ENCODE data around the gene FABP7. TPM values are rescaled to one million over a fixed set of nuclear protein-coding genes. Genes with fewer than 3 reads are reported as not detected.

Gene FABP7
- total RNA-seq, 2 experiments from 2014 or later, result not detected

DNA sequence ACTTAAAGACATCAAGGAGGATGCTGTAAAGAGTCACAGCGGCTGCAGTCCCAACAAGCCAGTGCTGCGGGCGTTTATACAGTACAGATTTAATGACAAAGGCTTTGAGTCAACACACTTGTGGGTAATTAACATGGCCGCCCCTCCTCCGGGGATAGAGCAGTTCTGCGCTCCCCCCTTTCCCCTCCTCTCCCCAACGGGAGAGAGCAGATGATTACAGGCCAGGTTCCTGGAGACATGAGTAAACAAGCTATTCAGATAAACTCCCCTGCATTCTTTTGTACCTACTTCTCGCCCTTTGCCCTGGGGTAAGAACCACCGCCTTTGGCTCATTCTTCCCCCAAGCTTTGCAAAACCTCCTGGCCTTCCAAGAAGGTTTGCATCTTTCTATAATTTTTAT, 23.6 kb upstream of the FABP7 start:
- no peaks in the 10 kb centered on the region for H4K20me1 ChIP-seq (ENCODE audit: insufficient read depth, low read length)
- H3K9me2 ChIP-seq (ENCODE audit: insufficient read depth, low read length), result no peaks in the 10 kb centered on the region
- no peak overlapping the region for H2AFZ ChIP-seq (ENCODE audit: low read length)
- no peaks in the 10 kb centered on the region for H3K36me3 ChIP-seq (ENCODE audit: insufficient read depth, low read length)
- no peak for DNase-seq (ENCODE audit: low spot score)
- no peaks in the 10 kb centered on the region for H3K9me3 ChIP-seq (ENCODE audit: low read length)
- no peak overlapping the region for H3K4me3 ChIP-seq (ENCODE audit: low read depth, low read length, poor library complexity, severe bottlenecking)
- no peak overlapping the region for H3K4me2 ChIP-seq (ENCODE audit: low read length)
- ChIA-PET CTCF (ENCODE audit: unreplicated experiment) (no interaction called here), POLR2A (no interaction called here)
- intact Hi-C loops (cut with micrococcal nuclease; ENCODE audit: unreplicated experiment), result no loop called here
- no peak for TF ChIP-seq EZH2phosphoT487 (IDR thresholded peaks at IDR 0.05; ENCODE audit: borderline replicate concordance, low read depth, low read length)
- TF ChIP-seq, protein P1, sequence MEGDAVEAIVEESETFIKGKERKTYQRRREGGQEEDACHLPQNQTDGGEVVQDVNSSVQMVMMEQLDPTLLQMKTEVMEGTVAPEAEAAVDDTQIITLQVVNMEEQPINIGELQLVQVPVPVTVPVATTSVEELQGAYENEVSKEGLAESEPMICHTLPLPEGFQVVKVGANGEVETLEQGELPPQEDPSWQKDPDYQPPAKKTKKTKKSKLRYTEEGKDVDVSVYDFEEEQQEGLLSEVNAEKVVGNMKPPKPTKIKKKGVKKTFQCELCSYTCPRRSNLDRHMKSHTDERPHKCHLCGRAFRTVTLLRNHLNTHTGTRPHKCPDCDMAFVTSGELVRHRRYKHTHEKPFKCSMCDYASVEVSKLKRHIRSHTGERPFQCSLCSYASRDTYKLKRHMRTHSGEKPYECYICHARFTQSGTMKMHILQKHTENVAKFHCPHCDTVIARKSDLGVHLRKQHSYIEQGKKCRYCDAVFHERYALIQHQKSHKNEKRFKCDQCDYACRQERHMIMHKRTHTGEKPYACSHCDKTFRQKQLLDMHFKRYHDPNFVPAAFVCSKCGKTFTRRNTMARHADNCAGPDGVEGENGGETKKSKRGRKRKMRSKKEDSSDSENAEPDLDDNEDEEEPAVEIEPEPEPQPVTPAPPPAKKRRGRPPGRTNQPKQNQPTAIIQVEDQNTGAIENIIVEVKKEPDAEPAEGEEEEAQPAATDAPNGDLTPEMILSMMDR (conservative IDR thresholded peaks at IDR 0.05; ENCODE audit: low read length), result no peak
- no peak overlapping the region for H3K27ac ChIP-seq (ENCODE audit: low read depth, low read length, poor library complexity, severe bottlenecking)
- no peaks in the 10 kb centered on the region for H3K79me2 ChIP-seq (ENCODE audit: insufficient read depth, low read depth, low read length)
- no TSS peak for BruUV-seq (replicated peaks)
- H3K4me1 ChIP-seq (ENCODE audit: insufficient read depth, low read length, poor library complexity, severe bottlenecking), result no peaks in the 10 kb centered on the region

DNA sequence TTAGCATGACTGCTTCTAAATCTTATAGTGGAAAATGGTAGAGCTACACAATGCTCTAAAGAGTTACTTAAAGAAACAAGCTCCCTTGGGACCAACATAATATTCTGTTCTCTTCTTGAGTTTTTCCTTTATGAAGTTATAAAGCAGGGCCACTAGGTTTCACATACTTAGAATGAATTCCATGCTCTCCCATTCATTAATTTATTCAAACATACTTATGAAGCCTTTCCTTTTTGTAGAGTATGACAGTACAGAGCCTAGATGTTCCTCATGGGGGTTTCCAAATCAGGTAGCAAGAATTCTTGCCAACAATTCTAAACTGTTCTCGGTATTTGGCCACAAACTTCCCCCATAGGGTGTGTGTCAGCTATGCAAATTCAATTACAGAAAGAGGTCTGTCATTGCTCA, 20.6 kb upstream of the FABP7 start:
- Histone ChIP-seq H3K79me2 (ENCODE audit: insufficient read depth, low read depth, low read length) (no peaks in the 10 kb centered on the region), H3K4me3 (ENCODE audit: low read depth, low read length, poor library complexity, severe bottlenecking) (no peak overlapping the region), H2AFZ (ENCODE audit: low read length) (no peak overlapping the region), H3K4me2 (ENCODE audit: low read length) (no peak overlapping the region), H3K9me2 (ENCODE audit: insufficient read depth, low read length) (no peaks in the 10 kb centered on the region), H3K4me1 (ENCODE audit: insufficient read depth, low read length, poor library complexity, severe bottlenecking) (no peaks in the 10 kb centered on the region), H4K20me1 (ENCODE audit: insufficient read depth, low read length) (no peaks in the 10 kb centered on the region), H3K27ac (ENCODE audit: low read depth, low read length, poor library complexity, severe bottlenecking) (no peak overlapping the region), H3K9me3 (ENCODE audit: low read length) (no peaks in the 10 kb centered on the region), H3K36me3 (ENCODE audit: insufficient read depth, low read length) (no peaks in the 10 kb centered on the region)
- CTCF ChIA-PET (ENCODE audit: unreplicated experiment), result no interaction called here
- no TSS peak for BruUV-seq (replicated peaks)
- DNase-seq (ENCODE audit: low spot score), result no peak
- TF ChIP-seq EZH2phosphoT487 (IDR thresholded peaks at IDR 0.05; ENCODE audit: borderline replicate concordance, low read depth, low read length), result no peak
- TF ChIP-seq, protein P1 (conservative IDR thresholded peaks at IDR 0.05; ENCODE audit: low read length), result no peak
- intact Hi-C loops (cut with micrococcal nuclease; ENCODE audit: unreplicated experiment), result no loop called here
- POLR2A ChIA-PET, result no interaction called here

- ChIA-PET CTCF (ENCODE audit: unreplicated experiment) (no interaction called here), POLR2A (interaction anchor here (0.6 to 1.0 kb wide), 3 partner anchors 9 to 1573 kb away, joined by 3 read pairs; no protein-coding TSS in a partner anchor)
- Histone ChIP-seq H3K4me1 (ENCODE audit: insufficient read depth, low read length, poor library complexity, severe bottlenecking) (no peaks in the 10 kb centered on the region), H3K9me2 (ENCODE audit: insufficient read depth, low read length) (no peaks in the 10 kb centered on the region), H3K79me2 (ENCODE audit: insufficient read depth, low read depth, low read length) (no peaks in the 10 kb centered on the region), H4K20me1 (ENCODE audit: insufficient read depth, low read length) (no peaks in the 10 kb centered on the region), H2AFZ (ENCODE audit: low read length) (no peak overlapping the region), H3K4me2 (ENCODE audit: low read length) (no peak overlapping the region), H3K27ac (ENCODE audit: low read depth, low read length, poor library complexity, severe bottlenecking) (no peak overlapping the region), H3K4me3 (ENCODE audit: low read depth, low read length, poor library complexity, severe bottlenecking) (no peak overlapping the region), H3K9me3 (ENCODE audit: low read length) (no peaks in the 10 kb centered on the region), H3K36me3 (ENCODE audit: insufficient read depth, low read length) (no peaks in the 10 kb centered on the region)
- no peak for DNase-seq (ENCODE audit: low spot score)
- intact Hi-C loops (cut with micrococcal nuclease; ENCODE audit: unreplicated experiment), result no loop called here
- no TSS peak for BruUV-seq (replicated peaks)
- TF ChIP-seq, protein P1 (conservative IDR thresholded peaks at IDR 0.05; ENCODE audit: low read length), result no peak
- no peak for TF ChIP-seq EZH2phosphoT487 (IDR thresholded peaks at IDR 0.05; ENCODE audit: borderline replicate concordance, low read depth, low read length)
Observed at GRCh38 chr6:122760330-122760729, 19.2 kb upstream of the FABP7 start.

All from OCI-LY7 (cell line).